Vagina (tissue), 2 donors: ENCODE data around the gene AQP9. TPM values are rescaled to one million over a fixed set of nuclear protein-coding genes. Genes with fewer than 3 reads are reported as not detected.

Experiments used
- DNase-seq, 2 donors: peaks; one replicate each; pipeline ENCODE4 v3.0.0-alpha.2; 2017; ENCODE audit errors: extremely low spot score in 2 of 2
- H3K27ac ChIP-seq: fragments of 200-600 bp; sonication (generic); one replicate; pipeline ENCODE4 v1.5.1; 2019
- H3K27me3 ChIP-seq: fragments of 200-600 bp; sonication (generic); one replicate; pipeline ENCODE4 v1.5.1; 2019
- H3K36me3 ChIP-seq, 2 donors: fragments of 200-600 bp; sonication (generic); one replicate each; pipeline ENCODE4 v1.5.1; 2017 to 2019
- H3K4me1 ChIP-seq: fragments of 200-600 bp; sonication (generic); one replicate; pipeline ENCODE4 v1.5.1; 2019
- H3K4me3 ChIP-seq, 2 donors: fragments of 200-600 bp; sonication (generic); 1 replicate in 1 of 2; 2 replicates in 1 of 2; pipeline ENCODE4 v1.5.1; 2016 to 2019
- H3K9me3 ChIP-seq: fragments of 200-600 bp; sonication (generic); one replicate; pipeline ENCODE4 v1.5.1; 2019
- CTCF ChIP-seq, 3 experiments: fragments of 450-650 bp in 2 of 3; fragments of 200-600 bp in 1 of 3; sonication (generic) in 1 of 3; IDR thresholded peaks; one replicate each; pipeline ENCODE4 v1.5.1; 2017 to 2019; ENCODE audit warnings: antibody characterized with exemption in 3 of 3, mild to moderate bottlenecking in 2 of 3, moderate library complexity in 2 of 3
- POLR2A ChIP-seq, 2 donors: fragments of 450-650 bp; IDR thresholded peaks; one replicate each; pipeline ENCODE4 v1.6.1; 2017; ENCODE audit warnings: antibody characterized with exemption in 2 of 2, mild to moderate bottlenecking in 2 of 2, moderate library complexity in 2 of 2
- POLR2AphosphoS5 ChIP-seq, 2 donors: sonication (generic); formaldehyde crosslinking; IDR thresholded peaks; one replicate each; pipeline ENCODE4 v1.9.0; 2017; ENCODE audit warnings: antibody characterized with exemption in 2 of 2, mild to moderate bottlenecking in 2 of 2, low read depth in 1 of 2; ENCODE audit not compliant: insufficient read depth in 1 of 2
- intact Hi-C: fragments of 100-400 bp; cut with DNase I; formaldehyde crosslinking; loops from one replicate; pipeline ENCODE4 v1.15.1; 2023
- total RNA-seq: library from RNA; depleted of rRNA; stranded (reverse); fragments of >200 nt; gene quantifications from one replicate; pipeline ENCODE4 v1.2.3, GENCODE V29; 2016

Gene AQP9
- total RNA-seq, 1 donor from 2014 or later, result 1.5 TPM

- intact Hi-C loops, result no loop called here
- Histone ChIP-seq H3K4me3 (no peak overlapping the region), H3K4me1 (no peaks in the 10 kb centered on the region), H3K27ac (no peak overlapping the region), H3K36me3 (no peaks in the 10 kb centered on the region), H3K27me3 (no peaks in the 10 kb centered on the region), H3K9me3 (no peaks in the 10 kb centered on the region)
- TF ChIP-seq POLR2A (IDR thresholded peaks at IDR 0.05) (no peak), CTCF (IDR thresholded peaks at IDR 0.05) (no peak), POLR2AphosphoS5 (IDR thresholded peaks at IDR 0.05; ENCODE audit: insufficient read depth in 1 of 2, low read depth in 1 of 2) (no peak)
- DNase-seq, result no peak
Measured at GRCh38 chr15:58164926-58165325, 26.7 kb downstream of the AQP9 start.

GRCh38 chr15:58165661-58166060 lies 27.5 kb downstream of the AQP9 start:
- H3K27me3 ChIP-seq, result no peaks in the 10 kb centered on the region
- no peak overlapping the region for H3K27ac ChIP-seq

GRCh38 chr15:58167095-58167691 lies 29.0 kb downstream of the AQP9 start:
- TF ChIP-seq POLR2AphosphoS5 (IDR thresholded peaks at IDR 0.05; ENCODE audit: insufficient read depth in 1 of 2, low read depth in 1 of 2), result no peak
- TF ChIP-seq POLR2A (IDR thresholded peaks at IDR 0.05), result no peak
- no peak for TF ChIP-seq CTCF (IDR thresholded peaks at IDR 0.05)
- H3K4me3 ChIP-seq, result no peak overlapping the region
- no peak overlapping the region for H3K27ac ChIP-seq
- no peaks in the 10 kb centered on the region for H3K36me3 ChIP-seq
- no peaks in the 10 kb centered on the region for H3K9me3 ChIP-seq
- no peaks in the 10 kb centered on the region for H3K4me1 ChIP-seq
- H3K27me3 ChIP-seq, result no peaks in the 10 kb centered on the region
- DNase-seq, result no peak
- intact Hi-C loops, result no loop called here

More at GRCh38 chr15:58165661-58166060, 27.5 kb downstream of the AQP9 start:
- DNase-seq, result no peak
- Histone ChIP-seq H3K4me3 (no peak overlapping the region), H3K36me3 (no peaks in the 10 kb centered on the region), H3K9me3 (no peaks in the 10 kb centered on the region), H3K4me1 (no peaks in the 10 kb centered on the region)
- TF ChIP-seq POLR2AphosphoS5 (IDR thresholded peaks at IDR 0.05; ENCODE audit: insufficient read depth in 1 of 2, low read depth in 1 of 2) (no peak), POLR2A (IDR thresholded peaks at IDR 0.05) (no peak), CTCF (IDR thresholded peaks at IDR 0.05) (no peak)
- intact Hi-C loops, result no loop called here

- no peak overlapping the region for H3K4me3 ChIP-seq
- DNase-seq, result peak in 1 of 2 donors; percentile 70
- intact Hi-C loops, result no loop called here
- TF ChIP-seq POLR2AphosphoS5 (IDR thresholded peaks at IDR 0.05; ENCODE audit: insufficient read depth in 1 of 2, low read depth in 1 of 2) (no peak), CTCF (IDR thresholded peaks at IDR 0.05) (no peak), POLR2A (IDR thresholded peaks at IDR 0.05) (no peak)
- H3K4me1 ChIP-seq, result no peaks in the 10 kb centered on the region
- no peaks in the 10 kb centered on the region for H3K9me3 ChIP-seq
- H3K27ac ChIP-seq, result no peak overlapping the region
- H3K27me3 ChIP-seq, result no peaks in the 10 kb centered on the region
- no peaks in the 10 kb centered on the region for H3K36me3 ChIP-seq
Measured at GRCh38 chr15:58169934-58170333, 31.8 kb downstream of the AQP9 start.

- no peak overlapping the region for H3K4me3 ChIP-seq
- intact Hi-C loops, result no loop called here
Measured at GRCh38 chr15:58171476-58172061, 33.4 kb downstream of the AQP9 start.

More at GRCh38 chr15:58171476-58172061, 33.4 kb downstream of the AQP9 start:
- Histone ChIP-seq H3K27me3 (no peaks in the 10 kb centered on the region), H3K4me1 (no peaks in the 10 kb centered on the region), H3K9me3 (no peaks in the 10 kb centered on the region), H3K36me3 (no peaks in the 10 kb centered on the region), H3K27ac (no peak overlapping the region)
- no peak for DNase-seq
- TF ChIP-seq POLR2AphosphoS5 (IDR thresholded peaks at IDR 0.05; ENCODE audit: insufficient read depth in 1 of 2, low read depth in 1 of 2) (no peak), POLR2A (IDR thresholded peaks at IDR 0.05) (no peak), CTCF (IDR thresholded peaks at IDR 0.05) (no peak)
